Skeletal muscle cell (primary cell): Measurements from ENCODE around the gene HNF1B.
"Not testable (repeated sequence)": the region's sequence is repeated elsewhere in the genome, so short reads cannot be mapped to it uniquely, and the experiment has no call there.

Experiments used
- DNase-seq: peaks from one replicate; pipeline ENCODE4 v3.0.0-alpha.2; 2010; ENCODE audit warnings: low read depth
- H3K4me3 ChIP-seq: 2 replicates; pipeline ENCODE4 v1.5.1; 2011; ENCODE audit warnings: low read depth, mild to moderate bottlenecking, control low read depth, low read length, moderate library complexity

HNF1B gene, protein sequence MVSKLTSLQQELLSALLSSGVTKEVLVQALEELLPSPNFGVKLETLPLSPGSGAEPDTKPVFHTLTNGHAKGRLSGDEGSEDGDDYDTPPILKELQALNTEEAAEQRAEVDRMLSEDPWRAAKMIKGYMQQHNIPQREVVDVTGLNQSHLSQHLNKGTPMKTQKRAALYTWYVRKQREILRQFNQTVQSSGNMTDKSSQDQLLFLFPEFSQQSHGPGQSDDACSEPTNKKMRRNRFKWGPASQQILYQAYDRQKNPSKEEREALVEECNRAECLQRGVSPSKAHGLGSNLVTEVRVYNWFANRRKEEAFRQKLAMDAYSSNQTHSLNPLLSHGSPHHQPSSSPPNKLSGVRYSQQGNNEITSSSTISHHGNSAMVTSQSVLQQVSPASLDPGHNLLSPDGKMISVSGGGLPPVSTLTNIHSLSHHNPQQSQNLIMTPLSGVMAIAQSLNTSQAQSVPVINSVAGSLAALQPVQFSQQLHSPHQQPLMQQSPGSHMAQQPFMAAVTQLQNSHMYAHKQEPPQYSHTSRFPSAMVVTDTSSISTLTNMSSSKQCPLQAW

GRCh38 chr17:37744961-37745800 is at the start of gene HNF1B:
TSS of gene HNF1B (minus strand) at chr17:37745059. CDS start at chr17:37744884, 175 bp downstream.
- no peak for DNase-seq
- H3K4me3 ChIP-seq: no peak within 1 kb of the TSS

DNA sequence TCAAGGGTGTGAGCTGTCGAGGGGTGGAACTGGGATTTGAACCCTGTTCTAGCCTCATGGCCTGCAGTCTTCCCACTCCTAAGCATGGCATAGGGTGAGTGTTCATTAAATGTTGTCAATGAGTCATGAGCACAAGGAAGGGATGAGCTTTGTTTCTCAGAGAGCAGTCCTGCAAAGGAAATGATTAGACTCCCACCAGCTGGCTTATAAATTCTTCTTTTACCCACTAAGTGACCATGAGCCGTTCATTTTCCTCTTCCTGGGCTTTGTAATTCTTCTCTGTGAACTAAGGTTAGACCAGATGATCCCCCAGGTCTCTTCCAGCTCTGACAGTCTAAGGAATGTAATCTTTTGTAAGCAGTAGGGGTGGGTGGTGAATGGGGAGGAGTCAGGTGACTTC is 47.9 kb upstream of the HNF1B start:
- no peak overlapping the region for H3K4me3 ChIP-seq
- no peak for DNase-seq

GRCh38 chr17:37791447-37792399 is 46.9 kb upstream of the HNF1B start:
- no peak for DNase-seq
- no peak overlapping the region for H3K4me3 ChIP-seq

DNA sequence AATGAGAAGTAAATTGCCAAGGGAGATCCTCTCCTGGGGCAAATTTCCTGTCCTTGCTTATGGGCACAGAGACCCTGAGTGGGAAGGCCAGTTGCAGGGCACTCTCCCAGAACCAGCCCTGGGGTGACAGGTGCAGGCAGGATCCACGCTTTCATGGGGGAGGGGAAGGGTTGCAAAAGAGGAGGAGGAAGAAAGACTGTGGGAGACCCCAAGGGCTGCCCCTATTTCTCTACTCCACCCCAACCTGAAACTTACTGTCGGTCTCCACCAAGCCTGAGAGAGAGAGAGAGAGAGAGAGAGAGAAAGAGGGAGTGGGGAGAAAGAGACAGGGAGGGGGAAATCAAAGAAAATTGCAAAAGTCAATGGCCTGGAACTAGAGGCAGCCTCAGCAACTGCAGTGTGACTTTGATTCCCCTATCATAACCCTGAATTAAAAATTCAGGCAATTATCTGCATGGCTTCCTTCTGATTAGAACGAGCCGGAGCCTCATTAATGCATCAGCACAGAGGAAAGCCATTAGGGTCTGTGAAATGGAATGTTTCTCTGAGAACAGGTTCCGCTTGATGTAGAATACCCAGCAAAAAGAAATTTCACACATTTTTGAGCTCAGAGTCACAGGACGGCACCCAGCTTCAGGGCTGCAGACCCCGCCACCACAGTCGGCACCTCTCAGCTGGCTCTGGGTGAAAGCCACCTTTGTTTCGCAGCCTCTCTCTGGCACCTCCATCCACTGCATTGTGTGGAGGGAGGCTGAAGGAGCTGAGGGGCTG is 45.1 kb upstream of the HNF1B start:
- no peak for DNase-seq
- H3K4me3 ChIP-seq: no peak overlapping the region

DNA sequence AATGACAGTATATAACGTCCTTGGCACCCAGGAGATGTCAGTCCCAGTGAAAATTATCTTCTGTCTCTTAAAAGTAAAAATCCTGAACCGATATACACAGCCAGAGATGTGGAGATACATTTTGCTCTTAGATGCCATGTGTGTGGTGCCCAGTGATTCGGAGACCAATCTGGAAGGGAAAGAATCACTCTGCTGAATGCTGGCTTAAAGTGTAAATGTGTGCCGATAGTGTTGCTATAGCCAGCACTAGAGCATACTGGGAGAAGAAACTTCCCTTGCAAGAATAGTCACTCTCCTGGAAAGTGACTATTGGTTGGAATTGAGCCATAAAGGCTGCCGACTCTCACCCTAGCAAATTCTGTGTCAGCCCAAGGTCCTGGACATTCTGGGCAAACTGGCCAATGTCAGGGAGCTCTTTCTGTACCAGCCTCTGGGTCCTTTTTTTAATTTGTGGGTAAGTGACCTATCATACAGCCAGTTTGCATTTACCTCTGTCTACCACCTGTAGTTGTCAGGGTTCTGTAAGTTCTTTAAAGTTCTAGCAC is 44.2 kb upstream of the HNF1B start:
- no peak for DNase-seq
- no peak overlapping the region for H3K4me3 ChIP-seq

- H3K4me3 ChIP-seq: no peak overlapping the region
- no peak for DNase-seq
Observed at GRCh38 chr17:37788526-37788925, 43.7 kb upstream of the HNF1B start.

GRCh38 chr17:37787055-37787757 is 42.3 kb upstream of the HNF1B start:
- no peak for DNase-seq
- H3K4me3 ChIP-seq: no peak overlapping the region

DNA sequence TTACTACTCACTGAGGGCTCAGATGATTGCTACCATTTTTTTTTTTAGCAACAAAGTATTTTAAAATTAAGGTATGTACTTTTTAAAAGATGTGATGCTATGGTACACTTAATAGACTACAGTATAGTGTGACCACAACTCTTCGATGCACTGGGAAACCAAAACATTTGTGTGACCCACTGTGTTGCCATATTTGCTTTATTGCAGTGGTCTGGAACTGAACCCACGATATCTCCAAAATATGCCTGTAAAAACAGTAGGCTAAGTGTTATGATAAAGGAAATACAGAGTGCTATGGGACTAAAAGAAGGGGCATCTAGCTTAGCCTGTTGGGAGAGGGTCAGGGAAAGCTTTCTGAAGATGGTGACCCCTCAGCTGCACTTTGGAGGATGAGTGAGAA is 41.6 kb upstream of the HNF1B start:
- H3K4me3 ChIP-seq: no peak overlapping the region
- no peak for DNase-seq

DNA sequence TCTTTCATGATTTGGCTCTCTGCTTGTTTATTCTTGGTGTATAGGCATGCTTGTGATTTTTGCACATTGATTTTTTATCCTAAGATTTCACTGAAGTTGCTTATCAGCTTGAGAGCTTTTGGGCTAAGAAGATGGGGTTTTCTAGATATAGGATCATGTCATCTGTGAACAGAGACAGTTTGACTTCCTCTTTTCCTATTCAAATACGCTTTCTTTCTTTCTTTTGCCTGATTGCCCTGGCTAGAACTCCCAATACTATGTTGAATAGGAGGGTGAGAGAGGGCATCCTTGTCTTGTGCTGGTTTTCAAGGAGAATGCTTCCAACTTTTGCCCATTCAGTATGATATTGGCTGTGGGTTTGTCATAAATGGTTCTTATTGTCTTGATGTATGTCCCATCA is 37.6 kb upstream of the HNF1B start:
- DNase-seq, H3K4me3 ChIP-seq: not testable (repeated sequence)

- no peak for DNase-seq
- H3K4me3 ChIP-seq: no peak overlapping the region
Observed at GRCh38 chr17:37781451-37781850, 36.6 kb upstream of the HNF1B start.

GRCh38 chr17:37779554-37779953 is 34.7 kb upstream of the HNF1B start:
- no peak overlapping the region for H3K4me3 ChIP-seq
- no peak for DNase-seq

GRCh38 chr17:37774504-37774903 is 29.6 kb upstream of the HNF1B start:
- H3K4me3 ChIP-seq: no peak overlapping the region
- DNase-seq: no peak

GRCh38 chr17:37772982-37773381 is 28.1 kb upstream of the HNF1B start:
- no peak for DNase-seq
- H3K4me3 ChIP-seq: no peak overlapping the region

DNA sequence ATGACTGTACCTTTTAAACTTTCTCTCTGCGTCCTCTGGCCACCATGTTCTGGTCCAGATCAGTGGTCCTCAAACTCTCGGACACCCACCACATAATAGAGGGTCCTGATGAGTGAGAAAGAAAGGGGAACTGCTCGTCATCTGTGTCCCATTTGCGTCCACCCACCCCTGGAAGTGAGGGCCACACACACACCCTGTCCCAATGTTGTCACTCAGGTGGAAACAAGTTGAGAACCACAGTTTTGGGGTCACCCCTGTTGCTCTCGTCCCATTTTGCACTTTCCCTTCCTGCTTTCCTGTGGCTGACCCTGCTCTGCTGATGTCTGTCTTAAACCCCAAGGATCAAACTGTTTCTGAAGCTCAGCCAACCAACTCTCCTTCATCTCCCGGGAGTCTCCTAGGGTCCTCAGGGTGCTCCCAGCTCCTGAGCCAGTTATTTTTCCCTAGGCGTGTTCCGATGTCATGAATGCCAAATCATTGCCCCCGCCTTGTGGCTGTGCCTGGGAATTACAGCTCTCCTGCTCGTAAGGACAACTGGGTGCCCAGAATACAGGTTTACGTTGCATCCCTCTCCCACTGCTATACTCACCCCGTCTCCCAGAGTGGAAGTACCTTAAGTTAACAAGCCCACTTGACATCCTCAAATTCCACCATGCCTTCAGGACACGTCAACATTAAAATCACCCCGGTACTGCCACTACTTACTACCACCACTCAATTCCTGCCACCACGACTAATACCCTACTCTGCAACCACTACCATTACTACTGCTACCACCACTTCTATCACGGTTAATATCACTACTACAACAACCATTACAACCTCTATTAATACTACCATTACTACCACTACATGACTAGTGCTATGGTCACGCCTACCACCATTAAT is 26.0 kb upstream of the HNF1B start:
- no peak for DNase-seq
- no peak overlapping the region for H3K4me3 ChIP-seq

DNA sequence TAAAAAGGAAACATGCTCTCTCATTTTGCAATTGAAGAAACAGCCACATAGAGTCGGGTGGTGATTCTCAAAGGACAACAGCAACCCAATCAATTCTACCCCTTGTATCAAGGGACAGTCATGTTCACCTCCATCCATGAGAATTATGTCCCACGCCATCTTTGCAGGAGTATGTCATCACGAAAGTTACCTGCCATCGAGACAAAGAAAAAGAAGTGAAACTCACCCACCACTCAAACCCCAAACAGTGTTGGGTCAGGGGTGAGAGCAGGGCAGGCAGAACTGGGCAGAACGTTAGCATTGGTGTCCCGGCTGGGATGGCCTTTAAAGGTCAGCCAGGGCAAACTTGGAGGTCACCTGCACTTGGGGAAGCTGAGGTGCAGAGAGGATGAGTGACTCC is 24.2 kb upstream of the HNF1B start:
- DNase-seq: no peak

GRCh38 chr17:37768438-37768837 is 23.6 kb upstream of the HNF1B start:
- no peak for DNase-seq
- H3K4me3 ChIP-seq: no peak overlapping the region

More for the DNA sequence above, 24.2 kb upstream of the HNF1B start:
- no peak overlapping the region for H3K4me3 ChIP-seq

DNA sequence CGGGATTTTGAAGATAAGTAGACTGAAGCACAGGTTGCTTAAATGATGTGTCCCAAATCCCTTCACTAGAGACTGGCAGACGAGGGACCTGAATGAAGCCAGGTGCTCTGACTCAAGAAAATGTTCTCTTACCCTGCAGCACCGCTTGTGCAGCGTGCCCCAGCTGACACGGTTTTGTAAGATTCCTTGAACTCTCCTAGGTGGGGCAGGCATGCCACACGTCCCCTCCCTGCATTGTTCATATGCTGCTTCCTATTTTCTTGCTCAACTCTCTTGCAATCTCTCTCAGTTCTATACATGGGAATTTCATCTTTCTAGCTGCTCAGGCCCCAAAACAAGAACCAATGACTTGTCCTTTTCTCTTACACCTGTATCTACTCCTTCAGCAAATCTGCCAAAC is 22.1 kb upstream of the HNF1B start:
- no peak overlapping the region for H3K4me3 ChIP-seq
- DNase-seq: no peak
